CD14-positive monocyte (primary cell): ENCODE measurements around the gene PTTG2. TPM values are rescaled to one million over a fixed set of nuclear protein-coding genes. Genes with fewer than 3 reads are reported as not detected.
A peak's percentile ranks its signal among the peaks of the same experiment; 100 is the strongest.

Experiments
- DNase-seq, 3 donors: peaks; one replicate each; pipeline ENCODE4 v3.0.0-alpha.2; 2011 to 2022
- H2AFZ ChIP-seq: 2 replicates; pipeline ENCODE4 v1.6.0; 2012; ENCODE audit warnings: mild to moderate bottlenecking, low read depth, low read length, inconsistent platforms; ENCODE audit not compliant: insufficient read depth, poor library complexity, severe bottlenecking
- H3K27ac ChIP-seq, 2 donors: 1 replicate in 1 of 2; 2 replicates in 1 of 2; pipeline ENCODE4 v1.5.1; 2012 to 2013; ENCODE audit warnings: low read length in 2 of 2, control low read depth in 1 of 2, inconsistent platforms in 1 of 2, low read depth in 1 of 2, mild to moderate bottlenecking in 1 of 2
- H3K27me3 ChIP-seq, 2 donors: one replicate each; pipeline versions ENCODE4 v1.6.0 to v1.6.1; 2011 to 2013; ENCODE audit warnings: low read length in 2 of 2; ENCODE audit not compliant: control insufficient read depth in 2 of 2, insufficient read depth in 2 of 2
- H3K36me3 ChIP-seq, 2 donors: replicated peaks in 1 of 2; 1 replicate in 1 of 2; 2 replicates in 1 of 2; pipeline versions ENCODE4 v1.5.1 to v1.6.1; 2012 to 2013; ENCODE audit warnings: low read length in 2 of 2, control low read depth in 1 of 2, inconsistent platforms in 1 of 2, mild to moderate bottlenecking in 1 of 2; ENCODE audit not compliant: insufficient read depth in 2 of 2, control insufficient read depth in 1 of 2
- H3K4me1 ChIP-seq, 2 donors: 1 replicate in 1 of 2; 2 replicates in 1 of 2; pipeline versions ENCODE4 v1.5.1 to v1.6.1; 2012 to 2013; ENCODE audit warnings: low read length in 2 of 2, control low read depth in 1 of 2, inconsistent platforms in 1 of 2, mild to moderate bottlenecking in 1 of 2, moderate library complexity in 1 of 2; ENCODE audit not compliant: insufficient read depth in 2 of 2, control insufficient read depth in 1 of 2
- H3K4me2 ChIP-seq: replicated peaks from 2 replicates; pipeline ENCODE3; 2012; ENCODE audit warnings: low read length, moderate library complexity, mild to moderate bottlenecking; ENCODE audit not compliant: poor library complexity, severe bottlenecking; ENCODE audit errors: extremely low read depth
- H3K4me3 ChIP-seq, 3 experiments: fragments of 200-600 bp in 1 of 3; sonication (generic) in 1 of 3; replicated peaks in 1 of 3; 1 replicate in 2 of 3; 2 replicates in 1 of 3; pipeline ENCODE4 v1.5.1; 2011 to 2013; ENCODE audit warnings: low read length in 3 of 3, mild to moderate bottlenecking in 3 of 3, control low read depth in 2 of 3, low read depth in 2 of 3, inconsistent platforms in 1 of 3, moderate library complexity in 1 of 3
- H3K79me2 ChIP-seq: 2 replicates; pipeline ENCODE4 v1.6.0; 2012; ENCODE audit warnings: mild to moderate bottlenecking, control low read depth, inconsistent platforms, low read length, moderate library complexity; ENCODE audit not compliant: insufficient read depth
- H3K9ac ChIP-seq: 2 replicates; pipeline ENCODE4 v1.6.0; 2017; ENCODE audit warnings: low read length, mild to moderate bottlenecking; ENCODE audit not compliant: insufficient read depth, poor library complexity, severe bottlenecking
- H3K9me3 ChIP-seq, 2 donors: replicated peaks in 1 of 2; 1 replicate in 1 of 2; 2 replicates in 1 of 2; pipeline versions ENCODE4 v1.5.1 to v1.6.1; 2012 to 2013; ENCODE audit warnings: low read length in 2 of 2, control low read depth in 1 of 2; ENCODE audit not compliant: control insufficient read depth in 1 of 2, insufficient read depth in 1 of 2
- H4K20me1 ChIP-seq: 2 replicates; pipeline ENCODE4 v1.6.0; 2012; ENCODE audit warnings: mild to moderate bottlenecking, low read length, control low read depth, moderate library complexity; ENCODE audit not compliant: insufficient read depth
- H3K27ac Mint-ChIP-seq, 7 donors: one replicate each; pipeline ENCODE4 v1.8.0; 2020; ENCODE audit warnings: mild to moderate bottlenecking in 7 of 7, mixed read lengths in 7 of 7, moderate library complexity in 6 of 7, inconsistent platforms in 2 of 7
- H3K27me3 Mint-ChIP-seq, 3 donors: one replicate each; pipeline ENCODE4 v1.8.0; 2021 to 2022; ENCODE audit warnings: low read depth in 3 of 3, mild to moderate bottlenecking in 3 of 3, mixed read lengths in 3 of 3, moderate library complexity in 3 of 3, inconsistent platforms in 1 of 3
- H3K36me3 Mint-ChIP-seq, 2 donors: one replicate each; pipeline ENCODE4 v1.8.0; 2020; ENCODE audit warnings: mixed read lengths in 2 of 2, inconsistent platforms in 1 of 2, mild to moderate bottlenecking in 1 of 2
- H3K4me1 Mint-ChIP-seq: one replicate; pipeline ENCODE4 v1.8.0; 2020; ENCODE audit warnings: mild to moderate bottlenecking, mixed read lengths
- H3K4me3 Mint-ChIP-seq, 2 donors: one replicate each; pipeline ENCODE4 v1.8.0; 2020; ENCODE audit warnings: mild to moderate bottlenecking in 2 of 2, mixed read lengths in 2 of 2, moderate library complexity in 1 of 2
- H3K9me3 Mint-ChIP-seq, 7 donors: one replicate each; pipeline ENCODE4 v1.8.0; 2020 to 2022; ENCODE audit warnings: mixed read lengths in 7 of 7, mild to moderate bottlenecking in 6 of 7, moderate library complexity in 6 of 7, inconsistent platforms in 2 of 7
- whole genome bisulfite sequencing: methylation state at CpG from one replicate; pipeline ENCODE4 v1.1.5; 2013; ENCODE audit warnings: missing lambda C conversion rate; ENCODE audit not compliant: insufficient coverage; 5-methylcytosine and 5-hydroxymethylcytosine counted together
- intact Hi-C, 2 donors: fragments of 100-400 bp; cut with micrococcal nuclease; formaldehyde crosslinking; loops; one replicate each; pipeline versions ENCODE4 v1.15.0 to v1.15.1; 2023
- polyA plus RNA-seq, 3 donors: library from polyadenylated mRNA; depleted of rRNA in 1 of 3; unstranded in 2 of 3; stranded (reverse) in 1 of 3; fragments of 300-500 nt in 2 of 3; fragments of >200 nt in 1 of 3; fragmentation: Illumina TruSeq in 2 of 3; gene quantifications; 1 replicate in 2 of 3; 2 replicates in 1 of 3; pipeline ENCODE4 v1.2.3, GENCODE V29; 2012 to 2021
- TF ChIP-seq, protein P1 (sequence below): fragments of 200-600 bp; IDR thresholded peaks from one replicate; pipeline ENCODE4 v1.8.0; 2022; ENCODE audit warnings: antibody characterized with exemption, mild to moderate bottlenecking

PTTG2 gene
- polyA plus RNA-seq, 3 donors, result 2.0 TPM; not detected in 2

DNA sequence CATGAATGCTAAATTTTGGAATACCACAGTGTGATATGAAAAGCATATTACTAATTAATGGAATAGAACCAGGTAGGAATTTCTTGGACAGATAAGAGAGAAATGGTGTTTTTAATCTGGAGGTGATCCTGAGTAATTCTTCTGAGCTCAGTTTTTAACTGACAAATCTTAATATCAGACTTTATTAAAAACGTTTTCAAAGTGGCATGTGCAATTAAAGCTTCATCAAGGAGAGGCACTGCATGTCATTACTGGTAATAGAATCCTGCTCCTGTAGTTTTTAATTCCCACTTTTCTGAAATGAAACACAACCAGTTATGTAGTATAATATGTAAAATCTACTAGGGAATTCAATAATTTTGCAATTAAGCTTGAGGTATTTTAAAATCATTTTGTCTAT is 7.0 kb upstream of the PTTG2 start:
- peaks cover 3 to 30% of the 10 kb centered on the region in 2 donors for H3K36me3 ChIP-seq
- H2AFZ ChIP-seq, result no peak overlapping the region
- no peaks in the 10 kb centered on the region for H3K9me3 ChIP-seq
- H3K9ac ChIP-seq, result no peak overlapping the region
- H3K4me1 Mint-ChIP-seq, result peaks cover 20% of the 10 kb centered on the region
- H4K20me1 ChIP-seq, result peaks cover 52% of the 10 kb centered on the region
- H3K27ac ChIP-seq, result no peak overlapping the region
- H3K27me3 Mint-ChIP-seq, result no peaks in the 10 kb centered on the region
- no peak overlapping the region for H3K27ac Mint-ChIP-seq
- peaks cover 33% of the 10 kb centered on the region for H3K79me2 ChIP-seq
- no peak overlapping the region for H3K4me3 ChIP-seq
- WGBS, result no CpG with 5 or more reads among the region's 1 CpG
- intact Hi-C loops, result no loop called here
- H3K27me3 ChIP-seq, result no peaks in the 10 kb centered on the region
- H3K4me2 ChIP-seq, result no peak overlapping the region
- H3K36me3 Mint-ChIP-seq, result peaks cover 37 to 39% of the 10 kb centered on the region in 2 donors
- H3K9me3 Mint-ChIP-seq, result peaks cover 0 to 1% (median 0%) of the 10 kb centered on the region in 7 donors
- peaks cover 13 to 15% of the 10 kb centered on the region in 2 donors for H3K4me1 ChIP-seq
- TF ChIP-seq, protein P1, sequence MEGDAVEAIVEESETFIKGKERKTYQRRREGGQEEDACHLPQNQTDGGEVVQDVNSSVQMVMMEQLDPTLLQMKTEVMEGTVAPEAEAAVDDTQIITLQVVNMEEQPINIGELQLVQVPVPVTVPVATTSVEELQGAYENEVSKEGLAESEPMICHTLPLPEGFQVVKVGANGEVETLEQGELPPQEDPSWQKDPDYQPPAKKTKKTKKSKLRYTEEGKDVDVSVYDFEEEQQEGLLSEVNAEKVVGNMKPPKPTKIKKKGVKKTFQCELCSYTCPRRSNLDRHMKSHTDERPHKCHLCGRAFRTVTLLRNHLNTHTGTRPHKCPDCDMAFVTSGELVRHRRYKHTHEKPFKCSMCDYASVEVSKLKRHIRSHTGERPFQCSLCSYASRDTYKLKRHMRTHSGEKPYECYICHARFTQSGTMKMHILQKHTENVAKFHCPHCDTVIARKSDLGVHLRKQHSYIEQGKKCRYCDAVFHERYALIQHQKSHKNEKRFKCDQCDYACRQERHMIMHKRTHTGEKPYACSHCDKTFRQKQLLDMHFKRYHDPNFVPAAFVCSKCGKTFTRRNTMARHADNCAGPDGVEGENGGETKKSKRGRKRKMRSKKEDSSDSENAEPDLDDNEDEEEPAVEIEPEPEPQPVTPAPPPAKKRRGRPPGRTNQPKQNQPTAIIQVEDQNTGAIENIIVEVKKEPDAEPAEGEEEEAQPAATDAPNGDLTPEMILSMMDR, result no peak
- H3K4me3 Mint-ChIP-seq, result no peak overlapping the region
- no peak for DNase-seq

DNA sequence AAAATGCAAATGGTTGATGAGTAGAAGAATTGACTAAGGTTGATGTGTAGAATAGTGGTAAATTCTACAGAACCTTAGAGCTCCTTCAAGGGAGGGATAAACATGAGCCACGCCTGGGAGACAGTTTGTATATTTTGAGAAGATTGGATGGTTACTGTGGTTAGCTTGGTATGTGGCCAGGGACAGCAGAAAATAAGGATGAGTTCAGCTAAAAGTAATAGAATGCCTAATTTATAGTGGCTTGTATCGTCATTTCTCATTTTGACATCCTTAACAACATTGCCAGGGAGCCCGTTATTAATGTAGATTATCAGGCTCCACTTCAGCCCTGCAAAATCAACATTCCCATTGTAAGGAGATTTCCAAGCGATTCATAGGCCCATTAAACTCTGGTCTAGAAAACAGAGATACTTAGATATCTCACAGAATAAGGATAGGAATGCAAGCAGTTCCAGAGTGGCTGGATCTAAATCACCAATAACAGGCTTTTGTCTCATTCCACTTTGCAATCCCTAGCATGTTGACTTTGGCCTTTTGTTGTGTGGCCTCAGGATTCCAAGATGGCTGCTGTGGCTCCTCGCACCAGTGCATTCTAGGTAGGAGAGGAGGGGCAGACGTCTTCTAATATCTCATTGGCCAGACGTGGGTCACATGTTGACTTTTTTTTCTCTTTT is 6.4 kb upstream of the PTTG2 start:
- Histone ChIP-seq H3K4me3 (no peak overlapping the region), H3K36me3 (peaks cover 3 to 31% of the 10 kb centered on the region in 2 donors), H3K9me3 (no peaks in the 10 kb centered on the region), H4K20me1 (peaks cover 51% of the 10 kb centered on the region), H2AFZ (no peak overlapping the region), H3K27ac (no peak overlapping the region), H3K9ac (no peak overlapping the region), H3K4me2 (no peak overlapping the region), H3K79me2 (peaks cover 30% of the 10 kb centered on the region), H3K4me1 (peaks cover 13 to 15% of the 10 kb centered on the region in 2 donors), H3K27me3 (no peaks in the 10 kb centered on the region)
- H3K9me3 Mint-ChIP-seq, result peaks cover 0 to 1% (median 0%) of the 10 kb centered on the region in 7 donors
- peak overlapping the region in 1 of 7 donors; percentile 14 for H3K27ac Mint-ChIP-seq
- intact Hi-C loops, result no loop called here
- peaks cover 37 to 41% of the 10 kb centered on the region in 2 donors for H3K36me3 Mint-ChIP-seq
- H3K4me3 Mint-ChIP-seq, result no peak overlapping the region
- H3K4me1 Mint-ChIP-seq, result peaks cover 15% of the 10 kb centered on the region
- DNase-seq, result no peak
- no peaks in the 10 kb centered on the region for H3K27me3 Mint-ChIP-seq
- TF ChIP-seq, protein P1, result no peak
- WGBS, result 100% methylated on average over 1 of the region's 7 CpGs
